K562 (cell line): ENCODE results near the gene TMCO1. TPM values are rescaled to one million over a fixed set of nuclear protein-coding genes. Genes with fewer than 3 reads are reported as not detected.

Source experiments
- ATF1 ChIP-seq, 2 experiments: fragments of 450-650 bp in 1 of 2; IDR thresholded peaks; 2 replicates each; pipeline ENCODE4 v1.6.1; 2016; ENCODE audit warnings: missing compliant biosample characterization in 1 of 2, missing genetic modification characterization in 1 of 2
- CC2D1A ChIP-seq: fragments of 450-650 bp; IDR thresholded peaks from 2 replicates; pipeline ENCODE4 v1.6.1; 2017; ENCODE audit warnings: mild to moderate bottlenecking
- CREB1 ChIP-seq, 2 experiments: sonication (generic) in 1 of 2; formaldehyde crosslinking in 1 of 2; IDR thresholded peaks; 2 replicates each; pipeline versions ENCODE4 v1.6.1 to v1.8.0; 2012 to 2022; ENCODE audit warnings: inconsistent platforms in 1 of 2, mild to moderate bottlenecking in 1 of 2, missing genetic modification reagents in 1 of 2, moderate library complexity in 1 of 2
- CREBBP ChIP-seq: IDR thresholded peaks from one replicate; pipeline ENCODE4 v1.6.1; 2012; ENCODE audit warnings: low read depth, mild to moderate bottlenecking, control low read depth, inconsistent platforms, low read length
- CREM ChIP-seq: IDR thresholded peaks from 2 replicates; pipeline ENCODE4 v1.6.1; 2014; ENCODE audit warnings: antibody characterized with exemption, low read depth
- CSDE1 ChIP-seq, 2 experiments: fragments of 450-650 bp; IDR thresholded peaks; 2 replicates each; pipeline ENCODE4 v1.6.1; 2016; ENCODE audit warnings: mild to moderate bottlenecking in 1 of 2
- GATAD2B ChIP-seq: fragments of 450-650 bp; IDR thresholded peaks from 2 replicates; pipeline ENCODE4 v1.6.1; 2017; ENCODE audit warnings: mild to moderate bottlenecking, borderline replicate concordance
- JUND ChIP-seq, 2 experiments: IDR thresholded peaks; 2 replicates in 1 of 2; 3 replicates in 1 of 2; pipeline ENCODE4 v1.6.1; 2011; ENCODE audit warnings: borderline replicate concordance in 2 of 2, low read depth in 2 of 2, low read length in 2 of 2, improper control_type of control experiment in 1 of 2, missing biosample characterization in 1 of 2, missing genetic modification characterization in 1 of 2, missing genetic modification reagents in 1 of 2
- NR1H2 ChIP-seq: sonication (generic); formaldehyde crosslinking; IDR thresholded peaks from 2 replicates; pipeline ENCODE4 v1.4.0; 2020; ENCODE audit warnings: mild to moderate bottlenecking, missing genetic modification reagents
- PRMT5 ChIP-seq: sonication (generic); formaldehyde crosslinking; IDR thresholded peaks from 2 replicates; pipeline ENCODE4 v1.5.0; 2020; ENCODE audit warnings: missing genetic modification reagents
- SAP30 ChIP-seq: fragments of 200-600 bp; sonication (generic); IDR thresholded peaks from 2 replicates; pipeline ENCODE4 v1.6.1; 2012; ENCODE audit warnings: borderline replicate concordance, low read depth, mild to moderate bottlenecking, moderate library complexity, low read length, control low read depth, inconsistent platforms; ENCODE audit not compliant: insufficient read depth, poor library complexity, severe bottlenecking
- SMAD2 ChIP-seq: fragments of 150-350 bp; IDR thresholded peaks from 2 replicates; pipeline ENCODE4 v1.6.1; 2014; ENCODE audit warnings: low read depth, mild to moderate bottlenecking, low read length
- TSC22D4 ChIP-seq: fragments of 450-650 bp; IDR thresholded peaks from 2 replicates; pipeline ENCODE4 v1.6.1; 2016; ENCODE audit warnings: missing genetic modification characterization, missing biosample characterization, control low read depth
- TSHZ1 ChIP-seq: fragments of 250-450 bp; sonication (Bioruptor Pico); IDR thresholded peaks from 2 replicates; pipeline ENCODE4 v1.4.0; 2020; ENCODE audit warnings: mild to moderate bottlenecking, moderate library complexity
- ZBTB12 ChIP-seq: fragments of 250-450 bp; sonication (Bioruptor Pico); IDR thresholded peaks from 2 replicates; pipeline ENCODE4 v1.4.0; 2020
- ZNF140 ChIP-seq: fragments of 250-450 bp; sonication (Bioruptor Pico); IDR thresholded peaks from 2 replicates; pipeline ENCODE4 v1.8.0; 2021; ENCODE audit warnings: moderate library complexity, mild to moderate bottlenecking, inconsistent platforms
- ZNF239 ChIP-seq: fragments of 250-450 bp; sonication (Bioruptor Pico); IDR thresholded peaks from 2 replicates; pipeline ENCODE4 v1.4.0; 2020; ENCODE audit warnings: mild to moderate bottlenecking
- ZNF280A ChIP-seq: fragments of 450-650 bp; IDR thresholded peaks from 2 replicates; pipeline ENCODE4 v1.6.1; 2018; ENCODE audit warnings: mild to moderate bottlenecking, low read depth; ENCODE audit not compliant: partially characterized antibody
- ZNF384 ChIP-seq: IDR thresholded peaks from 2 replicates; pipeline ENCODE4 v1.6.1; 2012; ENCODE audit warnings: low read depth, low read length, improper control_type of control experiment
- ZNF57 ChIP-seq: fragments of 450-650 bp; formaldehyde crosslinking; IDR thresholded peaks from 2 replicates; pipeline ENCODE4 v1.4.0; 2020; ENCODE audit warnings: mild to moderate bottlenecking, moderate library complexity
- ZSCAN32 ChIP-seq: fragments of 450-650 bp; formaldehyde crosslinking; IDR thresholded peaks from 2 replicates; pipeline ENCODE4 v1.4.0; 2020; ENCODE audit warnings: mild to moderate bottlenecking, moderate library complexity
- polyA plus RNA-seq, 8 experiments: library from polyadenylated mRNA; depleted of rRNA in 4 of 8; stranded (reverse) in 5 of 8; unstranded in 3 of 8; fragments of >200 nt; fragmentation: Nextera tagmentation in 2 of 8; fragmentation: Illumina TruSeq in 1 of 8; extraction: Ambion mirVana in 2 of 8; extraction: Trizol in 1 of 8; gene quantifications; 2 replicates each; pipeline versions ENCODE4 v1.2.1 to v1.2.3, GENCODE V29; 2011 to 2014; ENCODE audit warnings: inconsistent platforms in 1 of 8, missing spikeins in 1 of 8
- total RNA-seq, 7 experiments: library from RNA; depleted of rRNA in 6 of 7; stranded (reverse); fragments of >200 nt in 6 of 7; fragmentation: Illumina TruSeq in 2 of 7; extraction: Trizol in 2 of 7; gene quantifications; 2 replicates each; pipeline versions ENCODE4 v1.2.1 to v1.2.3, GENCODE V29; 2011 to 2021; ENCODE audit warnings: low replicate concordance in 1 of 7

Gene TMCO1
- total and polyA plus RNA-seq, 9 of the 15 experiments (the other 6 are each of a cell fraction or from before 2014, with no cell fraction given) = 69.3 to 561 (median 175) TPM

GRCh38 chr1:165816826-165817497 lies 48.3 kb upstream of the TMCO1 start (continued):
- TF ChIP-seq ZNF140 (CRISPR knock-in tag) (no peak), TSHZ1 (CRISPR knock-in tag) (no peak), PRMT5 (no peak), ZSCAN32 (CRISPR knock-in tag) (no peak), CREB1 (IDR thresholded peaks at IDR 0.05) (peak; percentile 21; the same call in 1 of the 2 replicates), CREB1 (CRISPR knock-in tag; IDR thresholded peaks at IDR 0.05) (no peak), ZNF239 (CRISPR knock-in tag) (no peak), CC2D1A (peak; percentile 74; the same call in 1 of the 2 replicates), CREBBP (no peak), JUND (IDR thresholded peaks at IDR 0.05; ENCODE audit: borderline replicate concordance, low read depth, low read length) (peak; percentile 55; the same call in 1 of the 2 replicates), JUND (tag; IDR thresholded peaks at IDR 0.05; ENCODE audit: borderline replicate concordance, low read depth, low read length) (no peak; the same call in 2 of the 3 replicates), ZNF57 (CRISPR knock-in tag) (no peak), ZNF280A (no peak), TSC22D4 (tag) (no peak), GATAD2B (no peak; the same call in 1 of the 2 replicates), NR1H2 (CRISPR knock-in tag) (no peak), ATF1 (CRISPR knock-in tag; IDR thresholded peaks at IDR 0.05) (no peak), ATF1 (tag; IDR thresholded peaks at IDR 0.05) (peak; percentile 48), SMAD2 (no peak), CREM (peak; percentile 49; the same call in 1 of the 2 replicates), ZNF384 (peak; percentile 91), ZBTB12 (no peak), CSDE1 (IDR thresholded peaks at IDR 0.05) (no peak), SAP30 (no peak)
